Psoas muscle (tissue), 8 donors: Measurements from ENCODE around the gene CTDP1. TPM values are rescaled to one million over a fixed set of nuclear protein-coding genes. Genes with fewer than 3 reads are reported as not detected.

Source experiments
- ATAC-seq, 4 donors: fragments of 200-7000 bp; cut with Tn5 transposase; one replicate each; pipeline ENCODE4 v1.9.1; 2020; ENCODE audit warnings: moderate library complexity in 3 of 4, mild to moderate bottlenecking in 2 of 4
- DNase-seq, 2 donors: peaks; one replicate each; pipeline ENCODE4 v3.0.0-alpha.2; 2020
- H3K27ac ChIP-seq: fragments of 200-600 bp; one replicate; pipeline ENCODE4 v1.8.0; 2022
- H3K27me3 ChIP-seq, 3 donors: fragments of 200-600 bp in 1 of 3; one replicate each; pipeline versions ENCODE4 v1.6.1 to v1.8.0; 2013 to 2022; ENCODE audit warnings: low read length in 2 of 3, mild to moderate bottlenecking in 2 of 3, moderate library complexity in 1 of 3; ENCODE audit not compliant: insufficient read depth in 3 of 3
- H3K36me3 ChIP-seq, 2 donors: fragments of 200-600 bp in 1 of 2; one replicate each; pipeline versions ENCODE4 v1.6.1 to v1.8.0; 2013 to 2022; ENCODE audit warnings: low read depth in 1 of 2, mild to moderate bottlenecking in 1 of 2, moderate library complexity in 1 of 2; ENCODE audit not compliant: insufficient read depth in 1 of 2
- H3K4me1 ChIP-seq: fragments of 200-600 bp; one replicate; pipeline ENCODE4 v1.8.0; 2022
- H3K4me3 ChIP-seq: fragments of 200-600 bp; one replicate; pipeline ENCODE4 v1.8.0; 2022; ENCODE audit warnings: mild to moderate bottlenecking
- H3K9me3 ChIP-seq: fragments of 200-600 bp; one replicate; pipeline ENCODE4 v1.8.0; 2022
- CTCF ChIP-seq: fragments of 200-600 bp; IDR thresholded peaks from one replicate; pipeline ENCODE4 v1.8.0; 2022; ENCODE audit warnings: antibody characterized with exemption
- WGBS, 3 donors: extraction: QIAGEN DNeasy Blood & Tissue Kit; methylation state at CpG; one replicate each; pipeline versions ENCODE4 v1.1.6 to v1.1.7; 2013; 5-methylcytosine and 5-hydroxymethylcytosine counted together
- intact Hi-C, 2 donors: fragments of 100-400 bp; cut with DNase I; formaldehyde crosslinking; loops; one replicate each; pipeline versions ENCODE4 v1.11.0 to v1.14.2; 2022
- polyA plus RNA-seq, 3 donors: library from polyadenylated mRNA; stranded (reverse); fragments of 200-250 nt; gene quantifications; one replicate each; pipeline ENCODE4 v1.2.3, GENCODE V29; 2013
- total RNA-seq, 4 donors: library from RNA; stranded (reverse); fragmentation: NEBNext Ultra II Directional in 2 of 4; extraction: Animal tissue kit (Norgen Biotek cat#: 25700) in 2 of 4; gene quantifications; one replicate each; pipeline versions ENCODE4 v1.2.1 to v1.2.4, GENCODE V29; 2021 to 2023
- donor health status: healthy with polysubstance abuse.
- donor health status: DM: no; HTN: no; CAD: no; lungs with moderate emphysema.
- donor health status: Bipolar disorder and iron deficiency.
- donor health status: healthy.
- donor health status: DM: yes; HTN: yes; CAD: no.
- donor health status: DM: no; HTN: no; CAD: no.
- donor health status: DM: no; HTN: no; CAD: no.
- donor health status: DM: yes; HTN: yes; CAD: no.

Gene CTDP1
- total and polyA plus RNA-seq, 7 donors: 7.6 to 21.6 (median 12.4) TPM

GRCh38 chr18:79772108-79772864 lies 92.7 kb downstream of the CTDP1 start:
- WGBS, 3 donors: 72 to 73% (median 72%) methylated on average over 37 to 38 of the region's 38 CpGs
- Histone ChIP-seq H3K4me3 (no peak overlapping the region), H3K4me1 (no peaks in the 10 kb centered on the region), H3K36me3 (no peaks in the 10 kb centered on the region), H3K27ac (no peak overlapping the region), H3K27me3 (peaks cover 0 to 37% (median 18%) of the 10 kb centered on the region in 3 donors), H3K9me3 (peaks cover 6% of the 10 kb centered on the region)
- ATAC-seq (no peak), DNase-seq (peak in 1 of 2 donors; percentile 42)
- TF ChIP-seq CTCF: no peak
- intact Hi-C loops: no loop called here

GRCh38 chr18:79772865-79773696 lies 93.5 kb downstream of the CTDP1 start:
- H3K9me3 ChIP-seq: peaks cover 3% of the 10 kb centered on the region
- no peak for TF ChIP-seq CTCF
- no peak overlapping the region for H3K27ac ChIP-seq
- H3K4me1 ChIP-seq: no peaks in the 10 kb centered on the region
- intact Hi-C loops: no loop called here
- H3K27me3 ChIP-seq: peaks cover 0 to 37% (median 19%) of the 10 kb centered on the region in 3 donors
- 87 to 89% (median 87%) methylated on average over 28 to 31 of the region's 31 CpGs for WGBS, 3 donors
- ATAC-seq (no peak), DNase-seq (peak in 1 of 2 donors; percentile 36)
- H3K4me3 ChIP-seq: no peak overlapping the region
- H3K36me3 ChIP-seq: no peaks in the 10 kb centered on the region

- no peak for ATAC-seq
- no peaks in the 10 kb centered on the region for H3K36me3 ChIP-seq
- no peak for TF ChIP-seq CTCF
- peak in 1 of 2 donors; percentile 35 for DNase-seq
- 70 to 81% (median 73%) methylated on average over 18 of the region's 18 CpGs for WGBS, 3 donors
- intact Hi-C loops: no loop called here
- peaks cover 0 to 32% (median 24%) of the 10 kb centered on the region in 3 donors for H3K27me3 ChIP-seq
- H3K27ac ChIP-seq: no peak overlapping the region
- H3K4me3 ChIP-seq: no peak overlapping the region
- no peaks in the 10 kb centered on the region for H3K4me1 ChIP-seq
- no peaks in the 10 kb centered on the region for H3K9me3 ChIP-seq
Observed at GRCh38 chr18:79774111-79774510, 94.5 kb downstream of the CTDP1 start.

DNA sequence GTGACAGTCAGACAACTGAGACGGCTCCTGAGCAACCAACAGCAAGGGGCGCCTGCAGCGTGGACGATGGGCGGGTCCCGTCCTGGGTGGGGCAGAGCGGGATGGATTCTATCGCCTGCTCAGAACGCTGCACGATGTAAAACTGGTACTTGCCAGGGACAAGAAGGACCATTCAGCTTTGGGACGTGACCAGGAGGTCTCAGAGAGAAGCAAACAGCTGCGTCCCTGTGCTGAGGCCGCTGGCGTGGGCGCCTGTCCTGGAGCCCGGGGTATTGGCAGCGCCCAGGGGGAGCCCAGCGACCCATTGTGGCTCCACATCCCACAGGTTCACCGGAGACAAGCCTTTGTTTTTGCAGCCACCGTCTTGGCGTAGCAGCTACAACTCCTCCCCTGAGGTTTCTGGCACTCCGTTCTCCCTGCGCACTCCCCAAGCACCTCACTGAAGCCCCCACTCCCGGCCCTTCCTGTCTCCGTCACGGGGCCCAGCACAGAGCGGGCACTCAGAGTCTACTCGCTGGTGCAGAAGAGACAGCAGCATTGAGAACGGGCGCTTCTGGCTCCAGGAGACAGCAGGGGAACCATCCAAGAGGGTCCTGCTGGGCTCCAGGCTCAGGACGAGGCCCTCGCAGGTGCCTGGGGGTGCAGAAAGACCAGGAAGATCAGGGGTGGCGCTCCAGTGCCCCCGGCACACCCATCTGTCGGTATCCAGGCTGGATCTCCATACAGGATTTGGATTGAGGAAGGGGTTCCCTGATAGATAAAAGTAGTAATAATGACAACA lies 96.0 kb downstream of the CTDP1 start:
- no peaks in the 10 kb centered on the region for H3K9me3 ChIP-seq
- H3K4me1 ChIP-seq: no peaks in the 10 kb centered on the region
- intact Hi-C loops: no loop called here
- H3K27ac ChIP-seq: no peak overlapping the region
- no peak overlapping the region for H3K4me3 ChIP-seq
- DNase-seq (peak in 1 of 2 donors; percentile 48), ATAC-seq (no peak)
- 69 to 77% (median 75%) methylated on average over 33 to 35 of the region's 35 CpGs for WGBS, 3 donors
- TF ChIP-seq CTCF: no peak
- H3K27me3 ChIP-seq: peaks cover 0 to 31% (median 26%) of the 10 kb centered on the region in 3 donors
- H3K36me3 ChIP-seq: no peaks in the 10 kb centered on the region
